OCI-LY1 (cell line): ENCODE measurements around the gene SLIT3.
"Not testable (repeated sequence)": the region's sequence is repeated elsewhere in the genome, so short reads cannot be mapped to it uniquely, and the experiment has no call there.

ENCODE experiments used
- H2AFZ ChIP-seq: fragments of 200-600 bp; sonication (generic), shearing (Covaris generic); 2 replicates; pipeline ENCODE4 v1.6.0; 2014; ENCODE audit warnings: antibody characterized with exemption, mild to moderate bottlenecking, low read length
- H3F3A ChIP-seq: fragments of 200-600 bp; sonication (generic), shearing (Covaris generic); 2 replicates; pipeline ENCODE4 v1.6.0; 2014; ENCODE audit warnings: mild to moderate bottlenecking, antibody characterized with exemption, low read length, moderate library complexity; ENCODE audit not compliant: insufficient read depth
- H3K27ac ChIP-seq: fragments of 200-600 bp; sonication (generic); 2 replicates; pipeline ENCODE4 v1.5.1; 2014; ENCODE audit warnings: low read length, mixed run types, mild to moderate bottlenecking, low read depth; ENCODE audit not compliant: poor library complexity, severe bottlenecking
- H3K27me3 ChIP-seq: fragments of 200-600 bp; sonication (generic); 2 replicates; pipeline ENCODE4 v1.6.0; 2014; ENCODE audit warnings: antibody characterized with exemption, mild to moderate bottlenecking, low read length, moderate library complexity; ENCODE audit not compliant: insufficient read depth
- H3K36me3 ChIP-seq: fragments of 200-600 bp; sonication (generic); 2 replicates; pipeline ENCODE4 v1.6.1; 2014; ENCODE audit warnings: mild to moderate bottlenecking, antibody characterized with exemption, low read length, moderate library complexity, mixed read lengths; ENCODE audit not compliant: insufficient read depth
- H3K4me1 ChIP-seq: fragments of 200-600 bp; sonication (generic); 2 replicates; pipeline ENCODE4 v1.5.1; 2014; ENCODE audit warnings: mild to moderate bottlenecking, low read length, moderate library complexity; ENCODE audit not compliant: insufficient read depth, severe bottlenecking
- H3K4me2 ChIP-seq: fragments of 200-600 bp; sonication (generic), shearing (Covaris generic); 2 replicates; pipeline ENCODE4 v1.6.1; 2014; ENCODE audit warnings: low read length
- H3K4me3 ChIP-seq: fragments of 200-600 bp; sonication (generic); 2 replicates; pipeline ENCODE4 v1.5.1; 2014; ENCODE audit warnings: low read length, low read depth, mild to moderate bottlenecking, mixed read lengths; ENCODE audit not compliant: poor library complexity, severe bottlenecking
- H3K79me2 ChIP-seq: fragments of 200-600 bp; shearing (Covaris generic); 2 replicates; pipeline ENCODE4 v1.6.1; 2016; ENCODE audit warnings: mixed run types, low read length, mixed read lengths; ENCODE audit not compliant: insufficient read depth
- H3K9ac ChIP-seq: fragments of 200-600 bp; sonication (generic), shearing (Covaris generic); 2 replicates; pipeline ENCODE4 v1.6.1; 2014; ENCODE audit warnings: mild to moderate bottlenecking, low read length, mixed read lengths
- H3K9me2 ChIP-seq: fragments of 200-600 bp; sonication (generic), shearing (Covaris generic); 2 replicates; pipeline ENCODE4 v1.6.1; 2014; ENCODE audit warnings: low read depth, mild to moderate bottlenecking, low read length, mixed read lengths
- H3K9me3 ChIP-seq: fragments of 200-600 bp; shearing (Covaris generic); 2 replicates; pipeline ENCODE4 v1.6.1; 2014; ENCODE audit warnings: low read length, mixed read lengths
- H4K20me1 ChIP-seq: fragments of 200-600 bp; sonication (generic), shearing (Covaris generic); 2 replicates; pipeline ENCODE4 v1.6.0; 2016; ENCODE audit warnings: mild to moderate bottlenecking, low read length; ENCODE audit not compliant: insufficient read depth
- CTCF ChIP-seq: fragments of 200-600 bp; sonication (generic), shearing (Covaris generic); IDR thresholded peaks from 2 replicates; pipeline ENCODE4 v1.5.1; 2017; ENCODE audit warnings: mild to moderate bottlenecking, antibody characterized with exemption, low read length, moderate library complexity, mixed read lengths
- EZH2 ChIP-seq: fragments of 200-600 bp; sonication (generic), shearing (Covaris generic); IDR thresholded peaks from 2 replicates; pipeline ENCODE4 v1.8.0; 2017; ENCODE audit warnings: borderline replicate concordance, mixed run types, mild to moderate bottlenecking, antibody characterized with exemption, low read length, moderate library complexity, mixed read lengths

Gene SLIT3

GRCh38 chr5:169114466-169115065 is 186.4 kb downstream of the SLIT3 start:
- TF ChIP-seq CTCF (no peak), EZH2 (no peak)
- Histone ChIP-seq H4K20me1 (no peaks in the 10 kb centered on the region), H3K9me2 (no peaks in the 10 kb centered on the region), H3K36me3 (no peaks in the 10 kb centered on the region), H3K4me1 (no peaks in the 10 kb centered on the region), H3F3A (no peaks in the 10 kb centered on the region), H3K4me2 (no peak overlapping the region), H3K79me2 (no peaks in the 10 kb centered on the region), H3K9ac (no peak overlapping the region), H3K27ac (no peak overlapping the region), H3K4me3 (no peak overlapping the region), H3K9me3 (no peaks in the 10 kb centered on the region), H3K27me3 (no peaks in the 10 kb centered on the region), H2AFZ (no peak overlapping the region)

- TF ChIP-seq CTCF (no peak), EZH2 (no peak)
- H3K9me2 ChIP-seq = no peaks in the 10 kb centered on the region
- H3K4me3 ChIP-seq = no peak overlapping the region
- H3K79me2 ChIP-seq = no peaks in the 10 kb centered on the region
- H3K36me3 ChIP-seq = no peaks in the 10 kb centered on the region
- H3K9ac ChIP-seq = no peak overlapping the region
- H4K20me1 ChIP-seq = no peaks in the 10 kb centered on the region
- H3K27me3 ChIP-seq = no peaks in the 10 kb centered on the region
- H3K27ac ChIP-seq = no peak overlapping the region
- no peak overlapping the region for H2AFZ ChIP-seq
- no peaks in the 10 kb centered on the region for H3K9me3 ChIP-seq
- H3K4me1 ChIP-seq = no peaks in the 10 kb centered on the region
- H3K4me2 ChIP-seq = no peak overlapping the region
- H3F3A ChIP-seq = no peaks in the 10 kb centered on the region
Observed at GRCh38 chr5:169112016-169112415, 188.9 kb downstream of the SLIT3 start.

DNA sequence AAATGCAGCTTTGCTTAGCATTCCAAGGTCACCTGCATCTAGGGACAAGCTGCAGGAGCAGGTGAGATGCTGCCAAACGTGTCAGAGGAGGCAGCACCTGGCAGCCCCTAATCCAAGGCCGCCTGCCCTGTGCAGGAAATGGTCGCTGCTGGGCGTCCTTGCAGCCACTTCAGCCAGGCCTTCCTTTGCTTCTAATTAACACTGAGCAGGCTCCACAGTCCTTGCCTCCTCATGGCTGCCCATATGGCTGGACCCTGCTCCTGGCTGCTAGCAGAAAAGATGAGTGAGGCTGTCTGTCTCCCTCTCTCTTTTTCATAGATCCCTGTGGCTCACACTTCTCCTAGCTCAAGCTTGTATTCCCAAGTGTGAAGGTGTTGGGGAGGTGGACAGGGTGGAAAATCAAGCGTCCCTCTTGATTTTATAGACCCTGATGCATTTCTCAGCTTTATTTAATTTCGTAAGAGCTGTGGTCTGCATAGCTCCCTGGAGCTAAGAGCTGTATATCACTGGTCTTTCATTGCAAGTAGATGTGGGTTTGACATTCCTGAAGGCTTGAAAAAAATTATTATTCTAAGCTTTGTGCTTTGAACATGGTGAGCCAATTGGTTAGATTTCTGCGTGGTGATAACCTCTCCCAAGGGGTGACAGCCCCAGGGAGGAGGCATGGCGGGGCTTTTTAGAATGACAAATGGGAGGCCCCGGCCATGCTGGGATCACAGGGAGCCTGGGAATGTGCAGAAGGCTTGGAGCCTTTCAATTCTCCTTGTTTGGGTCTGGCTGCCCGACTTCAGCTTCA is 193.8 kb downstream of the SLIT3 start:
- no peaks in the 10 kb centered on the region for H3K27me3 ChIP-seq
- H3K4me2 ChIP-seq = no peak overlapping the region
- no peak overlapping the region for H3K4me3 ChIP-seq
- no peaks in the 10 kb centered on the region for H4K20me1 ChIP-seq
- no peaks in the 10 kb centered on the region for H3K9me3 ChIP-seq
- no peaks in the 10 kb centered on the region for H3K4me1 ChIP-seq
- H3K36me3 ChIP-seq = no peaks in the 10 kb centered on the region
- no peak overlapping the region for H3K9ac ChIP-seq
- TF ChIP-seq CTCF = no peak
- TF ChIP-seq EZH2 = no peak
- no peaks in the 10 kb centered on the region for H3K79me2 ChIP-seq
- H3K9me2 ChIP-seq = no peaks in the 10 kb centered on the region
- H2AFZ ChIP-seq = no peak overlapping the region
- no peak overlapping the region for H3K27ac ChIP-seq
- no peaks in the 10 kb centered on the region for H3F3A ChIP-seq

GRCh38 chr5:169105582-169105981 is 195.4 kb downstream of the SLIT3 start:
- not testable (repeated sequence) for H3K4me3 ChIP-seq, H3K9me3 ChIP-seq, H3K79me2 ChIP-seq, H3K4me1 ChIP-seq, H3K9me2 ChIP-seq, H3K4me2 ChIP-seq, H3K27ac ChIP-seq, H4K20me1 ChIP-seq, H2AFZ ChIP-seq, H3K36me3 ChIP-seq, H3K9ac ChIP-seq, H3K27me3 ChIP-seq, H3F3A ChIP-seq
